GM10847 (cell line): ENCODE measurements around the gene PCOLCE2.

Source experiments
- POLR2A ChIP-seq: IDR thresholded peaks from 2 replicates; pipeline ENCODE4 v1.6.1; 2011; ENCODE audit not compliant: insufficient read length; ENCODE audit errors: extremely low read depth

The PCOLCE2 gene, protein sequence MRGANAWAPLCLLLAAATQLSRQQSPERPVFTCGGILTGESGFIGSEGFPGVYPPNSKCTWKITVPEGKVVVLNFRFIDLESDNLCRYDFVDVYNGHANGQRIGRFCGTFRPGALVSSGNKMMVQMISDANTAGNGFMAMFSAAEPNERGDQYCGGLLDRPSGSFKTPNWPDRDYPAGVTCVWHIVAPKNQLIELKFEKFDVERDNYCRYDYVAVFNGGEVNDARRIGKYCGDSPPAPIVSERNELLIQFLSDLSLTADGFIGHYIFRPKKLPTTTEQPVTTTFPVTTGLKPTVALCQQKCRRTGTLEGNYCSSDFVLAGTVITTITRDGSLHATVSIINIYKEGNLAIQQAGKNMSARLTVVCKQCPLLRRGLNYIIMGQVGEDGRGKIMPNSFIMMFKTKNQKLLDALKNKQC

DNA sequence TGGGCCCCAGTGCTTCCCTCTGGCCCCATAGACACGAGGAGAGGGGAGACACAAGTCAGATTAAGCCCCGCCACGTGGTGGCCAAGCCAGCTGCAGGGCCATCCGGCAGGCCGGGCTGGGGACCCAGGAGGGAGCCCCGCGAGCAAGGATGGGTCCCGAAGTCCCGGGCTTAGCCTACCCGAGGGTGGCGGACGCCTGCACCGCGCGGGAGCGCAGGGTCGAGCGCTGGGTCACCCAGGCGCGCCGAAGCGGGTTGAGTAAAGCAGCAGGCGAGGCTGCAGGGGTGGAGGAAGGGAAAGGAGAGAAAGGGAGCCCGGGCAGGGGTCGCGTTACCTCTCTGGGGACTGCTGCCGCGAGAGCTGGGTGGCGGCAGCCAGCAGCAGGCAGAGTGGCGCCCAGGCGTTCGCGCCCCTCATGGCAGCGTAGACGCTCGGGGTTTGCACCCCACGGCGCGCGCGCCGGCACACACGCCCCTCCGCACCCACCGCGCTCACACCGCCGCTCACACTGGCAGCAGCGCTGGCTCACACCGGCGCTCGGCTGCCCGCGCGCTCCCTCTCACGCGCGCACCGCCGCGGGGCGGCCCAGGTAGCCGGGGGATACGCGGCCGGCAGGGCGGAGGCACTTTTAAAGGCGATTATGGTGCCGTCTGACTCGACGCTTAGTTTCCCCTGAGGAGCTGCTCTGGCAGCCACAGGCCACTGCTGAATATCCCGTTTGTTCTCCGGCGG is at the start of gene PCOLCE2:
PCOLCE2 (minus strand) TSS at position 603 of the 731 bp plus-strand sequence; CDS start at position 416, 187 bp downstream.
- no peak for TF ChIP-seq POLR2A

DNA sequence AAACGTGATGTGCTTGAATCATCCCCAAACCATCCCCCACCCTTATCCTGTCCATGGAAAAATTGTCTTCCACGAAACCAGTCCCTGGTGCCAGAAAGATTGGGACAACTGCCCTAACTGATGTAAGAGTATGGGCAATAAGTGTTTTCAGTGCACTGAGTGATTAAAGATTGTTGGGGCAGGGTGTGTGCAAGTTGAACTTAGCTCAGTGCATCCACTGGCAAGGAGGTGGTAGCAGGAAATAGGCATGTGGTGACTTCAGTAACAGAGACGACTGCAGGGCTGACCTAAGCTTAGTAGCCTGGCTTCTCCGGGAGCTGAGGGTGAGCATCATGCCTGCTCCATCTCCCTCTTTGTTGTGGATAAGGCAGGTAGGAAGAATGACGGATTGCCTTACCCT is 47.1 kb upstream of the PCOLCE2 start:
- TF ChIP-seq POLR2A = no peak

DNA sequence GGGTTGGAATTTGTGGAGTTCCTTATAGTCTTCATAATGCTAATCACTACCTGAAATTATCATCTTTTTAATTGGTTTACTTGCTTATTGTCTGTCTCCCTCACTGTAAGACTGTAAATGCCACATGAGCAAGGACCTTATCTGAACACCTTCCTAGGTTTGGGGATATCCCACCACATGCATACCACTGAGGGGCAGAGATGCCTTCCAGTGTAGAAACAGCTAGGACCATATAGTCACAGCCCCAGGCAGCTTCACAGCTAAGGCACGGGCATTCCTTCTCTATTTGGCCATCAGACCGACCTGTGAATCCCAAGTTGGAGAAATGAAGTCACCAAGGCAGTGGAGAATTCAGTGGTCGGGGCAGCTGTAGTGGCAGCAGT is 46.0 kb upstream of the PCOLCE2 start:
- no peak for TF ChIP-seq POLR2A

DNA sequence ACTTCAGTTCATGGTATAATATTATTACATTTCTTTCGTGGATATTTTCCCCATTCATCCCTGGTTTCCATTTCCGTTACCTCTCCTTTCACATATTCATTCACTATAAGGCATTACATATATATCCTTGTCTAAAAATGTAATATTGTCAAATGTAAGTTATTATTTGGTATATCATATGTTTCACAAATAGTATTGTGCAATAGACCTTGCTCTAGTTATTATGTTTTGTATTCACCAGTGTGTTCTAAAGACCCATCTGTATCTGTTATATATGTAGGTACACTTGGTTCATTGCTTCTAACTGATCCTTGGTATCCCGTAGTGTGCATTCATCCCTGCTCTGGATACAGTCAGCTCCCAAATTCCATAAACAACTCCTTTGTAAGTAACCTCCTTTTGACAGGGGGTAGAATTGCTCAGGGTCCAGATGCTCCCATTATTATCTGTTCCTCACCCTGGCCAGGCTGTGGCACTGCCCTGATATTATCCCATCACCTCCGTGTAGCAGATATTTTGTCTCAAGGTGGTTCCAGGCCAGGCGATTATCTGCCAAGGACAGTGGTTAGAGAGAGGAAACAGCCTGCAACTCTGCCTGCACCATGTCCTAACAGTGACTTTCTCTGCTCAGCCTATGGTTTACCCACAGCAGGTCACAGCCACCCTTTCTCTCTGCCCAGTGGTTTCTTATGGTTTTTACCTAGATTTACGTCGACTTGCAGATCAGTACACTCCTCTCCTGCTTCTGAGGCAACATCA is 45.4 kb upstream of the PCOLCE2 start:
- no peak for TF ChIP-seq POLR2A

DNA sequence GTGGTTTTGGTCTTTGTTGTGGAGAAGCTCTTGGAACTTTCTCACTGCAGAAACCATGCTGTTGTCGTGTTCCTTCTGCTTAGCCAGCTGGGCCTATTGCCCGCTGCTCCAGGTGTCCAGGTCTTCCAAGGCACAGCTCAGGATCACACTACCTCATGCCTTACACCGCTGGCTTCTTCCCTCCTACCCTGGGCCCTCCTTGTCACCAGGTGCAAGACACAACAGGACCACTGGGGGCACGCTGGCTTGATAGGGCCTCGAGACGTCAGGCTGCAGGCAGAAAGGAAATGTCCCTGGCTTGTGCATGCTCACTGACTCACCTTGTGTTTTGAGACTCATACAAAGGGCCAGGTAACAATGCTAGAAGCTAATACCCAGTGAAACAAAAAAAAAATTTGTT is 42.3 kb upstream of the PCOLCE2 start:
- TF ChIP-seq POLR2A = no peak

DNA sequence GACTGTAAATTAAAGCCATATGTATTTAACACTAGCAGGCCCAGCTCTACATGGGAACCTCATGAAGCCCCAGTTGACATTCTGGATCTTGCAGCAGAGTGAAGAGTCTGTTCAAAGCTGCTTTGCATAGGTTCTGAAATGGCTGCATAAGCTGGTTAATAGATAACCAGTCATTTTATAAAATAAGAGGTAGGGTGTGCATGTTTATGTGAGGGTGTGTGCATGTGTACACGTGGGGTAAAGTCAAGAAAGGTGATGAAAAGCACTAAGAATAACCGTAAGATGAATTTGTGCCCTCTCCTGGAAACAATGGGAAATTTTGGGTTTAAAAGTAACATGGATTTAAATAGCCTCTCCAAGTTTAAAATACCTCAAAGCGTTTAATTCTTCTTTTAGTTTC is 41.6 kb upstream of the PCOLCE2 start:
- TF ChIP-seq POLR2A = no peak

DNA sequence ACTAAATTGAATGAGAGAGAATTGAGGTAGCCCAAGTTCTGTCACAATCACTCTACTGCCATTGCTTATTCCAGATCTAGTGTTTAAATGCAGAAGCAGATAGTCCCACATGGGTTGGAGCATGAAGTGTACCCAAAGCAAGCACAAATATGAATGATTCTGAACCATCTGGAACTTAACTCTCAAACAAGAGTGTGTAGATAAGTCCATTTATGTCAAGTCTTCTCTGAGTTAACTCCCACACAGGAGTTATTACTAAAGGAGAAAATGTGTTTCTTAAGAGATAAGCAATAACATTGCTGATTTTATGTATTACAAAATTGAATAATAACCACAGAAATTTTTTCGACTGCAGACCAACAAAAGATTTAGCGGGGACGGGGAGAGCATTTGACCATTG is 41.0 kb upstream of the PCOLCE2 start:
- TF ChIP-seq POLR2A = no peak

DNA sequence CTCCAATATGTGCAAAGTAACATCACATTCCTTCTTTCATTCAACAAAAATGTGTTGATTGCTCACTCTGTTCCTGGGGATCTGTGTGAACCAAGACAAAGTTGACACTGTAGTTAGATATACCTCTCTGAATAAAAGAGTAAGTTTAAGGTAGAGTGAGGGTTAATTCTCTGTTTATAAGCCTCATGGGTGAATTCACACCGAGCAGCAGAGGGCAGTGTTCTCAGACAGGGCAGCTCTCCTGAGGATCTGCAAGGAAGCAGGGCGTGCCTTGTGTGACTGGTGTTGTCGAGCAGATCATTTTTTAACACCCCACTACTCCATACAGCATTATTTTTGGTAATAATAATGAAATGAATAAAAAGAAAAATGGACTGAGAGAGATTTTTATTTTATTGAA is 40.2 kb upstream of the PCOLCE2 start:
- TF ChIP-seq POLR2A = no peak

DNA sequence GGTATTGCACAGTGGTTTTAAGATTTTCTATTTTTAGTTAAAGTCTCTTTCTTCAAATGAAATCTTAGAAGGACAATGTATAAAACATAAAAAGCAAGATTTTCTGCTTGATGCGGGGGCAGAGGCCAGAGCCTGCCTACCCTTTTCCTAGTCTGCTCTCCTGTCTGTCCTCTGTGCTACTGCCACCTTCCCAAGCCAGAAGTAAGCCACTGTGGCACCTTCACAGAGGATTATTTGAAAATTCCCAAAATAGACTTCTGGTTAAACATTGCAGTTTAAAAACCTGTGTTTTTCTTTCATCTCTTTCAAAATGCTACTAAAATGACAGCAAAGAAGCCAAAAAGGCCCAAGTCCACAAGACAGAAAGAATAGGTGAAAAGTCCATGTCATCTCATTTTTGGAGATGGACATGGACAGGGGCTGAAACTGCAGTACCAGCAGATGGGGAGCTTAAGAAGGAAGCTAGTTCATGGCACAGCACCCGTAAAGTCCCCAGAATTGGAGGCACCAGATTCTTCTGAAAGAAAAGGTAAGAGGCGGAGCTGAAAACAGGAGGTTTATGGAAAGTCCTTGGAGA is 37.6 kb upstream of the PCOLCE2 start:
- TF ChIP-seq POLR2A = no peak

DNA sequence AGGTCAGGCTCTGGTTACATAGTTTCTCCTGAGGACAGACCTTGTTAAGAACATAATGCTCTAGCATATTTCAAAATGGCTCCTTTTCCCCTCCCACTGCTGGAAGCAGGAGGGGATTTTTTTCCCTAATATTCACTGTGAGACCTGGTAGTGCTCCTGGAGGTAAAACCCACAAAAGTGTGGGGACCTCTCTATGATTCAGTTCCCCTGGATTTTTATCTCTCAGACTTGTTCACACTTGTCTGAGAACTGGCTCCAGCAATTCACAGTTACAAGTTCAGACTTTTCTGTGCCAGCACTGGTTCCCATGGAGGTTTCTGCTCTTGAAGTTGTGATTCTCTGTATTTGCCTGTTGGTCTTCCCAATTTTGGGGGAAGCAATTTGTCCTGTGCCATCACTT is 36.3 kb upstream of the PCOLCE2 start:
- TF ChIP-seq POLR2A = no peak

DNA sequence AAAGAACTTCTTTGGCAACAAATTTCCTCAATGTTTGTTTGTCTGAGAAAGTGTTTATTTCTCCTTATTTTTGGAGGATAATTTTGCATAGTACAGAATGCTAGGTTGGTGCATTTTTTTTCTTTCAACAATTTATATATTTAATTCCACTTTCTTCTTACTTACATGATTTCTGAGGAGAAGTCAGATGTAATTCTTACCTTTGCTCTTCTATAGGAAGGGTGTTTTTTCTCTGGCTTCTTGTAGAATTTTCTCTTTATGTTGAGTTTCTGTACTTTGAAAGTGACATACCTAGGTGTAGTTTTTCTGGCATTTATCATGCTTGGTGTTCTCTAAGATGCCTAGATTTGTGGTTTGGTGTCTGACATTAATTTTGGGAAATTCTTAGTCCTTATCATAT is 34.8 kb upstream of the PCOLCE2 start:
- no peak for TF ChIP-seq POLR2A

DNA sequence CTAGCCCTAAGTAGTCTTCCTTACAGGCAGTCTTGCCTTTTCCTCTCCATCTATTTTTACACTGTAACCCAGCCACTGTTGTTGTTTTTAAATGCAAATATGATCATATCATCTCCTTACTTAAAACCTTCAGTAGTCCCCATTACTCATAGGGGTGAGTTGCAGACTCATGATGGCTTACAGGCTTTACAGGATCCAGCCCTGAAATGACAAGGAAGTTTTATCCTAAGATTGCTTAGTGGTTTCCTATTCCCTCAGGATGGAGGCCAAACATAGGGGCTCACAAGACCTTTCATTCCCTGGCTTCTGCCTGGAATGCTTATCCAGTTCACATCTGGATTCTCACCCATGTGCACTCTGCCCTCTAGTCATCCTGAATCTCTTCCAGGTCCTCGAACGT is 27.7 kb upstream of the PCOLCE2 start:
- TF ChIP-seq POLR2A = no peak

DNA sequence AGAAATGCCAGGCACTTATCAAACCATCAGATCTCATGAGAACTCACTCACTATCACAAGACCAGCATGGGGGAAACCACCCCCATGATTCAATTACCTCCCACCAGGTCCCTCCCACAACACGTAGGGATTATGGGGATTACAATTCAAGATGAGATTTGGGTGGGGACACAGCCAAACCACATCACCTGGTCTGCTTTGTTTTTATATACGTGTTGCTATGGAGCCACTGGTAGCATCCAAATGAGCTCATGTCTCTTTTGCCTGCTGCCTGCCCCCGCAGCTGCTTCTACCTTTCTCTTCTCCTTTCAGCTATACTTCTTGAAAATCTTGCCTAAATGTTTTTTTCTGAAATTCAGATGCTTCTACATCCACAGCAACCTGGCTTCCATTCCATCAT is 26.8 kb upstream of the PCOLCE2 start:
- no peak for TF ChIP-seq POLR2A

DNA sequence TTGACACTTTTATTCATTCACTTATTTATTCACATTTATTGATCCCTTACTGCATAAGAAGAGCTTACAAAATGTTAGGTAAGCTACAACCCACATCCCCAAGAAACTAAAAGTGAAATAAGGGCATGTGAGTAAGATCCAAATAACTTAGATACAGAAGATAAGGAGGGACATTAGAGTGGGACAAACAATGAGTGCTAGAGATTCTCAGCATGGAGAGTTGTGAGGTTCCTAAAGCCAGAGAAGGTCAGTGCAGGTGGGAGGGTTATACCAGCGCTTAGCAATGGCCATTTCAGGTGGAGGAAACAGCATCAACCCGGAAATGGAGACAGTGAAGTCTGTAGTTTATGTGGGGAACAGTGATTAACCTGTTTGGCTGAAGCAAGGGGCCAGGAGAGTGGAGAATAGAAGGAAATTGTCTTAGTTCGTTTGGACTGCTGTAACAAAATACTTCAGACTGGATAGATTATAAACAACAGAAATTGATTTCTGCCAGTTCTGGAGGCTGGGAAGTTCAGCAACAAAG is 25.5 kb upstream of the PCOLCE2 start:
- TF ChIP-seq POLR2A = no peak

DNA sequence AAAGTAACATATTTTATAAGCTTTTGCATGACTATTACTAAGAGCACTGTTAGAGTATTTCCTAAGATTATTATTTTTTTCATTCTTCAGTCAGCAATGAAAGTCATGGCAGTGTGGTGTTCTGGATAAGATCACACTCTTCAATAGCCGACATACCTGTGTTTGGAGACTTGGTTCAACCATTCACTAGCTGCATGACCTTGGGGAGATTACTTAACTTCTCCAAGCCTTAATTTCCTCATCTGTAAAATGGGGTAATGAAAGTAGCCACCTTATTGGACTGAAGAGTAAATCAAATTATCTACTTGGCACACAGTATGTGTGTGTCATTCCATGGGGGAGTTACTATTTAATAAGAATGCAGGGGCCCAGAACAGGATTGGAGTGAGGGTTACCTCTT is 24.5 kb upstream of the PCOLCE2 start:
- no peak for TF ChIP-seq POLR2A
